AG20443 (cell line): ENCODE measurements around the gene PSMC3.

ENCODE experiments used
- DNase-seq: peaks from one replicate; pipeline ENCODE4 v3.0.0; 2012; ENCODE audit warnings: low spot score, mixed read lengths

PSMC3 gene

DNA sequence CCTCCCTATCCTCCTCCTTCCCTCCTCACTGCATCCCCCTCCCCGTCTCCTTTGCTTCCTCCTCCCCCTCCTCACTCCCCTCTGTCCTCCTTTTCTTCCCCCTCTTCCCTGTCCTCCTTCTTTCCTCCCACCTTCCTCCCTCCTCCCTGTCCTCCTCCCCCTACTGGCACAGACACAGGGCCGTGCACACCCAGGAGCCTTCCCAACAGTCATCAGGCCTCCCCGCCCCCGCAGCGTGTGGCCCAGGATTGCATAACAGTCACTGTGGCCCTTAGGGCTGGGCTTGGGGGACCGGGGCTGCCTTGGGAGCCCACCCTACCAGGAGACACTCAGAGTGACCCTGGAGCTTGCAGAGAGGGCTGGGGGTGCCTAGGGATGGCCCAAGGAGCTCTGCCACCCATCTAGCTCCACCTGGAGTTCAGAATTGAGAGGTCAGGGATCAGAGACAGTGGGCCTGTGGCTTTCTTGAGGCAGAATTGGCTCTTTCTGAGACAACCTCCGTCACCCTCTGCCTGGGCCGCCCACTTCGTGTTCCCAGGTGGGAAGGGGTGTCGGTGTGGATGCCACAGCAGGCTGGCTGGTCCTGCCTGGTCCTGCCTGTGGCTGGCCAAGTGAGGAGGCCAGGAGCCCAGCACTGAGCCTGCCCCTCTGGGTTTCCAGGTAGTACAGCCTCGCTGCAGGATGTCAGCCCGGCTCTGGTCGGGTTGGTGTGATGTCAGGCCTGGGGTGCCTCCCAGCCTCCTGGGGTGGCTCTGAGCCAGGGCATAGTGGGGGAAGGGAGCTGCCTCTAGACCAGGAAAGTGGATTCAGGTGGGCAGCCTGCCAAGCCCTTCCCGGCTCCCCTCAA lies 49.5 kb downstream of the PSMC3 start:
- peak; percentile 45 for DNase-seq

DNA sequence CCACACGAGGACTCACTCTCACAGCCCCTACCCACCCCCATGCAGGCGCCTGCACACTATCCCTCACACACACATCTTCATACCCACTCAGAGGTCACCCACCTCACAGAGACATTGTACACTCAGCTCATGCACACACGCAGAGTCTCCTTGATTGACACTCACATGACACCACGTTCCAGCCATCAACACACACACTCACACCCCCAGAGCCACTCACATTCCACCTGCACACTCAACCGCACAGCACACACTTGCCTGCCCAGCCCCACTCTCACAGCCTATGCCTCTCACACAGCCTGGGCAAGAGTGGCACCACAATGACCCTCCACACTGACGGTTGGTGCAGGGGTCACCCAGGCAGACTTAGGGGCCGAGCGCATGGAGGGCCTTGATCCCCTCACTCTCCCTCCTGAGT lies 50.1 kb downstream of the PSMC3 start:
- DNase-seq, result no peak

DNA sequence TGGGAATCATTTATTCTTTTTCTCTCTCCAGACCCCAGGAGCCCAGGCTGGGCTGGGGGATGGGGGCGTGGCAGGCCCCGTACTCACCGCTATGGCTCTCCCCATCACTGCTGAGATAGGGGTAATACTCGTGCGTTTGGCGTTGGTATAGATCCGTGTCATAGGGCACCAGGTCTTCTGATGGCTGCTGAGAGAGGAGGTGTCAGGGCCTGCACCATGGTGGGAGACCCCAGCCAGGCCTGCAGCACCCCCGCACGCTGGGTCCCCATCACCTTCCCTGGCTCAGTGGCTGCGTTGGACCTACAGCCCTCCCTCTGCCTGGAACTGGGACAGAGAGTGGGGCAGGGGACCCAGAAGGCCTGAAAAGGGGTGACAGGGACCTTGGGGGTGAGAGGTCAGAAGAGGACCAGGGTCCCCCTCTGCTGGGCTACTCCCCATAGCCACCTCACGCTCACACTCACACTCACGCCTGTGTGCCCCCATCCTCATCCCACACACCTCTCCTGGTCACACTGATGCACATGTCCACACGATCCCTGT lies 50.6 kb downstream of the PSMC3 start:
- no peak for DNase-seq

DNA sequence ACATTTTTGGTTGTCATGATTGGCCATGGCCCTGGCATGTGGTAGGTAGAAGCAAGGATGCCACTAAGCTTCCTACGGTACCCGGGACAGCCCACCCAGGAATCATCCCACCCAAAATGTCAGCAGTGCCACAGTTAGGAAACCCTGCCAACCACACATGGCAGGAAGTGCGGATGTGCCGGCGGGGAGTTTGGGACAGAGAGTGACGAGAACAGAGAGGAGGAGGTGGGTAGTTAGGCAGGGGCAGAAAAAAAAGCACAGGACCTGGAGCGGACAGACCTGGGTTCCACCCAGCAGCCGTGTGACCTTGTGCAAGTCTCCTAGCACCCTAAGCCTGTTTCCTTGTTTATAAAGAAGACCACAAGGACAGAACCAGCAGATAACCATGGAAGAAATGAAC lies 51.2 kb downstream of the PSMC3 start:
- no peak for DNase-seq

DNA sequence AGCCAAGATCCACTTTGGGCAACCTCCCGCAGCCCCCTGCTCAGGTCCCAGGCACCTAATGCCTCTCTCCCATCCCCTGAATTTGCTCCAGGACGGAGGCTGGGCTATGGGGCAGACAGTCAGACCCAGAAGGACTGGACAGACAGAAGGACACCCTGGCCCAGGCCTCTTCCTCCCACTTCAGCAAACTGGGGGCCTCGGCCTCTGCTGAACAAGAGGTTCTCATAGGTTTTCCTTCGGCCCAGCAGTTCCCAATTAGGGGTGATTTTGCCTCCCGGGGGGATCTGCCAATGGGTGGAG lies 51.6 kb downstream of the PSMC3 start:
- no peak for DNase-seq

DNA sequence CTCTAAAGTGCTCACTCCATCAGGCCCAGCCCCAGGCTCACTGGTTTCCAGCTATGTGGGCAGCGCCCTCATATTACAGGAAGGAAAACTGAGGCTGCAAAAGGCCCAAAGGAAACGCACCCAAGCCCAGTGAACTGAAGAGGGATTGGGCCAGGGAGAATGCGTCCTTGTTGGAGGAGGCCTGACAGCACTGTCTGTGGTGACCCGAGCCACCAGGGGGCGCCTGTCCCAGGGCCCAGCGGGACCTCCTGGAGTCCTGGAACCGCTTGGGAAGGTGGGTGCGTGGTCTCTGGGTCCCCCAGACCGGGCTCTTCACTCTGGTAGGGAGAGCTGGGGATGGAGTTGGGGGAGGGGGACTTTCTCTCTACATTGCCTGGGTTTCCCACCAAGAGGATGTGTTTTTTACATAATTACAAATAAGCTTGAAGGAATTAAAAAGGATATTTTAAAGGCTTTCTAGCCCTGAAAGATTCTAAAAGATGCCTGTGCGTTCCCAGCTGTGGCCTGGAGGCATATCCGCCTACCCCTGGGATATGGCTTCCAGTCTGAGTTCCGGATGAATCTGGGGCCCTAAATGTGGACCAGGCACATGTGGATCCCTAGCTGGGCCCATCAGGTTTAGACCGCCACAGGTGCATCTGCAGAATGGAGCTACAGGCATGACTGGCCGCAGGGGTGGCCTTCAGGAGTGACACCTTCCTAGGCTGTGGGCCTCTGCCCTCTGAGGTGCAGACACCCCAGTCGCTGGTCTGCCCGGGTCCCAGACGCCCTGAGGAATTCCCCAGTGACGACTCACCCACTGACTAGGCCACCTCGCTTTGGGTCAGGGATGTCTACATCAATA lies 52.1 kb downstream of the PSMC3 start:
- peak; percentile 93 for DNase-seq

DNA sequence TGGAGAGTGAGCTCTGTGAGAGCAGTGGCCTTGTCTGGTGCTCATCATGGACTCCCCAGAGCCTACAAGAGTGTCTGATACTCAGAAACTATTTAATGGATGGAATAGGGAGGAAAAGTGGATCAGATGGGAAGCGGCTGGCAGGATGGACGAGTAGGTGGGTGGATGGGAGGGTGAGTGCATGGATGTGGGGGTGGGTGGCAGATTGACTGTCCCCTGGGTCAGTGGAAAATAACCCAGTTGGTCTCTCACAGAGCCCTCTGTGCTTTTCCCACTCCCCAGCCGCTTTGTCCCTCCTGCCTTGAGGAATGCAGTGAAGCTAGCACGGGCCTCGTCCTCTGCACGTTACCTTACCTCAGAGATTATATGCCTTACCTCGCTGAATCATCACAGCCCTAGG lies 53.8 kb downstream of the PSMC3 start:
- DNase-seq, result no peak

DNA sequence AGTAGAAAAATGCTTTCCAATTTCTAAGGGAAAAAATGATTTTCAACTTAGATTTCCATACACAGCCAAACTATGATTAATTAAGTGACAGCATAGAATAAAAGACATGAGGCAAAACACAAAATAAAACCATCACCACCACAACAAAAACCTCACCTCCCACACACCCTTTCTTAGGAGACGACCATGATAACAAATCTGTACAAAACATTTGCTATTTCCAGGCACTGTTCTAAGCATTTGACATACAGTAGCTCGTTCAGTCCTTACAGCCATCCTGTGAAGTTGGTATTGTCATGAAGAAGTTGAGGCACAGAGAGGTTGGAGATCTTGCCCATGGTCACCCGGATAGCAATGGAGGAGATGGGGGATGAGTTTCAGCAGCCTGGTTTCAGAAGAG lies 56.6 kb downstream of the PSMC3 start:
- DNase-seq, result no peak
